Cerebellar nuclear complex (tissue), 1 donor: Measurements from ENCODE around the gene STYXL1.

Experiments
- DNase-seq, 2 experiments: peaks; one replicate each; lab custom pipeline; 2025; lab: John Stamatoyannopoulos, UW

The STYXL1 gene

DNA sequence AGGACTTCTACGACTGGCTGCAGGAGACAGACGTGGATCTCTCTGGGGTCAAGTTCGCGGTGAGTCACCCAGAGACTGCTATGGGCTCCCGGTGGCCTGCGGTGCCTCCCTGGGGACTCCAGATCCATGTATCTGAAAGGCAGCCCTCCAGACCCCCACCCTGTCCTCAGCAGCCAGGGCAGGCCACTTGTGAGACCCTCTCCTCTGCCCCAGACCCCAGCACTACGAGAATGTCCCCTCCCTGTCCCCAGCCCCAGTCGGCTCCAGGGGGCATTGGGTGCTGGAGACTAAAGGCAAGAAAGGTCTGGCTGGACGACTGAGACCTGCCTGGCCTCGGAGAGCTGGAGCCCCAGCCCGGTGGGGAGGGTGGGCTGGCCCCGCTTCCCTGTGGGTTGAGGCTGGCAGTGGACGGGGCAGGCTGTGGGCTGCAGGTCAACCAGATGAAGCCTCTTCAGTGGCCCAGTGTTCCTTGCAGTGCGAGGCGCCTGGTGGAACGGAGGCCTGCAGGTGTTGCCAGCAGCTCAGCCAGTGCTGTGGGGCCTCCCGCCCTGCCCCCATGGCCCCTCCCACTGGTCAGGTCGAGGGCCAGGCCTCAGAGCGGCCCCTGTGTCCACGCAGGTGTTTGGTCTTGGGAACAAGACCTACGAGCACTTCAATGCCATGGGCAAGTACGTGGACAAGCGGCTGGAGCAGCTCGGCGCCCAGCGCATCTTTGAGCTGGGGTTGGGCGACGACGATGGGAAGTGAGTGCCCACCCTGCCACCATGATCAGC lies 67.2 kb downstream of the STYXL1 start:
- DNase-seq, result no peak

GRCh38 chr7:75979759-75980429 lies 67.9 kb downstream of the STYXL1 start:
- no peak for DNase-seq

- DNase-seq, result no peak
These were observed 70.1 kb downstream of the STYXL1 start for GRCh38 chr7:75977743-75978142.

DNA sequence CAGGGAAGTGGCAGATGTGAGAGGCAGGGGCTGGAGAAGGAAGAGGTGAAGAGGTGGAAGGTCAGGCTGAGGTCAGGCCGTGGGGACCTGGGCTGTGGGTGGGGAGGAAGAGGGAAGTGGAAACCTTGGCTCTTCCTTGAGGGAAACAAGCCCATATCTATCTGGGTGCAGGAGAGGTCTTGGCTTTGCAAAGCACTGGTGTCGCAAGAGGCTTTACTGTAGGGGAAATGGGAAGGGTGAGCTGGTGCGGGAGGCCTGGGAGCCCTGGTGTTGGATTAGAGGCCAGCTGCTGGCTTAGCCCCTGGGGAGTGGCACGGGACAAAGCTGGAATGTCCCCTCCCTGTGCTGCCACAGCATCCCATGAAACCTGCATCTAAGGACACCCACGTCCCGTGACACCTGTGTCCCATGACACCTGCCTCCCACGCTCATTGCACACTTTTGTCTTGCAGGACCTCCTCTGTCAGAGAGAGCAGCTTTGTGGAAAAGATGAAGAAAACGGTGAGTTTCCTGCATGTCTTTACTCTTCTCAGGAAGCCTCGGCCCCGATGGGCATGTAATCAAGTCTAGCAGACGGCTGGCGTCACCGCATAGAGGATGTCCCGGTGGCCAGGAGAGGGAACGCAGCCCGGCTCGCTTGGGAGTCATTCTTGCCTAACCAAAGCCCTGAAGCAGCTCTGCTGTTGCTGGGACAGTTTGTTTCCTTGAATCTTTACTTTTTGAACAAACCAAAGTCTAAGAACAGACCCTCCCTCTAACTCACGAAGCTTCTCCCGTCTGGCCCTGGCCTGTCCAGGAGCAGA lies 75.6 kb downstream of the STYXL1 start:
- DNase-seq, result no peak

DNA sequence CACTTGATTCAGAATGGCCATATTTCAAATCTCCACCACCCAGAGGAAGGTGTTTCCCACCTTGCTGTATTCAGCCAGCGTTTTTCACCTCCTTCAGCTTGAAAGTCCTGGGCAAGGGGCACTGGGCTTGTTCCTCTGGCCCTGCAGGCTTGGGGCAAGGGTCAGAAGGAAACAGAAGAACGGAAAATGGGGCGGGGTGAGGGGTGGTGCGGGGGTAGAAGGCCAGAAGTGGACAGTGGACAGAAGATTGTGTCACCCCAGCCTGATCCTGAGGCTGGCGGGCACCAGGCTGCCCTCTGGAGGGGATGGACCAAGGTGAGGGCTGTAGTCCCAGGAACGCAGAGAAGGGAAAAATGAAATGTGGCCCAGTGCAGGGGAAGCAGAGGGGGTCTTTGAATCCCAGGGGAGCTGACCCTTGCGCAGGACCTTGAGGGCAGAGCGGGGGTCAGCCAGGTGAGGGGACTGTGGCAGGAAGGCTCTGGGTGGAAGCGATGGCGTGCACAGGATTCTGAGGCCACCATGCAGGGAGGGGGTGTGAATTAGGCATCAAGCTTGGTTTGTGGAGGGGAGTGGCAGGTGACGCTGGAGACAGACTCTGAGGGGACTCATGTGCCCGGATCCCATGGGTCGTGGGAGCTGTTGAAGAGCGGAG lies 76.4 kb downstream of the STYXL1 start:
- DNase-seq, result no peak

- no peak for DNase-seq
These were observed 77.9 kb downstream of the STYXL1 start for GRCh38 chr7:75969704-75970498.

DNA sequence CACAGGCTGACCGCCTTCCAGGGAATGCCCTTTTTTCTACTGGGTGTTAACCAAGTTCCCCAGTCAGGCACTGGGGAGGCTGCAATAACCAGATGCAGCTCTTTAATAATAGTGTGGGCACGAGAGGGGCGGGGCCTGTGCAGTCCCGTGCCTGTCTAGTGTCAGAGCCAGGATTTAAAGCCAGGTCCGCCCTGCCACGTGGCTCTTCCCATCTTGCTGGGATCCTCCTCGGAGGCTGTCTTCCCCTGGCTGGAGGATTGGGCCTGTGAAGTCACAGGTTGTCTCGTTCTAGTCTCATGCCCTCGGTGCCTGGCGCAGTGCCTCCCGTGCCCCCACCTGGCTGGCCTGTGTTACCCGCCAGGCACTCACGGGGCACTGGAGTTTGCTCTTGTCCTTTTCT lies 78.6 kb downstream of the STYXL1 start:
- DNase-seq, result no peak

GRCh38 chr7:75968561-75969001 lies 79.2 kb downstream of the STYXL1 start:
- no peak for DNase-seq

DNA sequence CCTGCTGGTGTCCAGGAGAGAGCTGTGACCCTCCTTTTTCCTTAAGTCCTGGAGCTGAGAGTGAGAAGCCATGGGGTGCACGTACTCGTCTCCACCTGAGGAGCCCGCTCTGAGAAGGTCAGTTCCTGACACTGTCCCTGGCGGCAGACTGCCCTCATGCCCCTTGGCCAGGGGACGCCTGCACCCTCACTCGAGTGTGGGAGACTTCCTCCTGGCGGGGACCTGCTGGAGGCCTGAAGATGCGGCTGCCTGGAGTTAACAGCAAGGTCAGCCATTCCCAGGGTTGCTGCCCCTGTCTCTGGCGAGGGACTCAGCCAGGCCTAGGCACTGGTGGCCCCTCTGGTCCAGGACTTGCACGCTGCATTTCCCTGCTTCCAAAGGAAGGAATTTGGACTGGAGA lies 79.8 kb downstream of the STYXL1 start:
- DNase-seq, result no peak

DNA sequence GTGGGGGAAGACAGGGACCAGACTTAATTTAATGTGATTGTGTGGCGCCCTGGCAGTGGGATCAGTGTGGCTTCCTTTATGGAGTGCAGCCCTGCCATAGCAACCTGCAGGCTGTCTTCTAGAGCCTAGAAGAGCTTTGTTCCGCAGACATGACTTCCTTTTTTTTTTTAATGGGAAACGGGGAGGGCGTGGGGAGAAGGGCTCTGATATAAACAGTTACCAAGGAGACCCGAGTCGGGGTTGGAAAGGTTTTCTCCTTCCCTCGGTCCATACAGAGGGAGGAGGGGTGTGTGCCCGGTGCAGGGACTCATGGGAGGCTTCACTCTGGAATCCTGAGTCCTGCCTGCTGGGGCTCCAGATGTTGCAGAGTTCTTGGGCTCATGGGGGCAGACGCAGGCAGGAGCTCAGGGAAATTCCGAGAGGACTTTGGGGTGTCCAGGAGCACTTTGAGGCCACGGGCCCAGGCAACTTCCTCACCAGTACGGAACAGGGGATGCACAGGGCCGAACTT lies 80.3 kb downstream of the STYXL1 start:
- DNase-seq, result no peak

DNA sequence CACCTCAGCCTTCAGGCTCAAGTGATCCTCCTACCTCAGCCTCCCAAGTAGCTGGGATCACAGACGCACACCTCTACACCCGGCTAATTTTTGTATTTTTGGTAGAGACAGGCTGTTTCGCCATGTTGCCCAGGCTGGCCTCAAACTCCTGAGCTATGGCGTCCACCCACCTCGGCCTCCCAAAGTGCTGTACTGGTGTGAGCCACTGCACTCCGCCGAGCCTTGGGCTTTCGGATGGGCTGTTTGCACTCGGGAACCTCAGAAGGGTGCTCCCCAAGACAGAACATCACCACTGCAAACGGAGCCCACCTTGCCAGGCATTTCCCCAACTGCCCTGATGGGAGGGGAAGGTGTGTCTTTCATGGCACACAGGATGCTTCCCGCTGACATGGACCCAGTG lies 80.7 kb downstream of the STYXL1 start:
- DNase-seq, result no peak

- DNase-seq, result no peak
These were observed 81.4 kb downstream of the STYXL1 start for GRCh38 chr7:75966190-75966961.

DNA sequence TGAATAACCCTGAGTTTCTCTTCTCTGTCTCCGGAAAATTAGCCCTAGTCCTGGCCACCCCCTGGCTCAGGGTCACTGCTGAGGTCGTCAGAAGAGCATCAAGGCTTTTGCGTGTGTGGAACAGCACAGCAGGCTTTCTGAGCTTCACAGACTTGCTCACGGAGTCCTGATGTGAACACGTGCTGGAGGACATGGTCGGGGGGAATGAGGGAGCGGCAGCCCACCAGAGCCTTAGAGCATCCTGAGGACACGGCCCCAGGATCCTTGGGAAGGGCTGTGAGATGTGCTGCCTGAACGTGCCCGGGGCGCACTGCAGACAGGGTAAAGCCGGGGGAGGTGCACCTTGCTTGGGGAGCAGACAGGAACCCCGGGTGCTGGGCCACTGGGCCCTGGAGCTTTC lies 82.2 kb downstream of the STYXL1 start:
- no peak for DNase-seq

DNA sequence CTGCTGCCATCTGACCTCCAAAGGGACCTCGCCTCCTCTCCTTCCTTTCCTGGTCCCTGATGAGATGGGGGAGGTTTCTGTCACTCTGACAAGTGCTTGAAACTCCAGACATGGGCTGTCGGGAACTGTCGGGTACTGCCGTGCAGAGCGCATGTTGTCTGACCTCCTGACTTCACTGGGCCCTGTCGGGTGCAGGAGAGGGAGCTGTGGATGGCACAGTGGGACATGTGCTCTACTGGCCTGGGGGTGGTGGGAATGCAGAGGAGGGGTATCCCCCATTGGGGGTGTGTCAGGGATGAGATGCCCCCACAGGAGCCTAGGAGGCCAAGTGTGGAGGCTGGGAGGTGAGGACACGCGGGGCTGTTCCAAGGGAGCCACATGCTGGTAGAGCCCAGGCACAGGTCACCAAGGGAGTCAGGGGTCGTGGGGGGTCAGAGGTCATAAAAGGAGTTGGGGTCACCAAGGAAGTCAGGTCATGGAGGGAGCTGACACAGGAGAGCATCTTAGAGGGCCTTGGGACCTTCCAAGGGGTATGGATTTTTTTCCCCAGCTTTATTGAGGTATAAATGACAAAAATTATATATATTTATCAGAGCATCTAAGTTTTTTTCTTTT lies 84.3 kb downstream of the STYXL1 start:
- no peak for DNase-seq

DNA sequence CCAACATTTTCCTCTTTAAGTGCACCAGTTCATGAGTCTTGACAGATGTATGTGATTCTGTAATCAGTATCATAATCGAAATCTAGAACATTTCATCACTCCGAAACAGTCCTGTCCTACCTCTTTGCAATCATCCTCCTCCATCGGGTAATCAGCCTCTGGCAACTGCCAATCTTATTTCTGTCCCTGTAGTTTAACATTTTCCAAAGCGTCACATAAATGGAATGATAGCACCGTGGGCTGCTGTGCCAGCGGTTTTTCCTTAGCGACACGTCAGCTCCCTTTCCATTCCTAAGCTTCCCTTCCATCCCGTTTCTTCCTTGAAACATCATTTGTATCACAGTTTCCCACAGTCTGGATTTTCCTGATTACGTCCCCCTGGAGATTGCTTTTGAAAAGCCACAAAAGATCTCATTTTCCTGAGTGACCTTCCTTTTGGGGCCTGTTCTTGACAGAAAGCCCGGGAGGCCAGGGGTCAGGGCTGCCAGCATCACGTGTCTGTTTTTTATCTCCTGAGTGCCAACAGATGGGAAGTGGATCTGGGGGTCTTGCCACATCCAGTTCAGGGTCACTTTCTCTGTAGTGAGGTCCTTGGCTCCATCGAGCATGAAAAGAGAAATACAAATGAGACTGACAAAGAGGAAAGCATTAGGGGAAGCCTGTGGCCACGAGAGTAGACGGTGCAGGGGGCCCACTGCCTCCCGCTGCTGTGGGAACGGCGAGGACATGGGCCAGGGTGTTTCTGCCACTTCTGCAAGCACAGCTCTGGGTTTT lies 85.0 kb downstream of the STYXL1 start:
- no peak for DNase-seq

GRCh38 chr7:75961218-75961617 lies 86.6 kb downstream of the STYXL1 start:
- no peak for DNase-seq

DNA sequence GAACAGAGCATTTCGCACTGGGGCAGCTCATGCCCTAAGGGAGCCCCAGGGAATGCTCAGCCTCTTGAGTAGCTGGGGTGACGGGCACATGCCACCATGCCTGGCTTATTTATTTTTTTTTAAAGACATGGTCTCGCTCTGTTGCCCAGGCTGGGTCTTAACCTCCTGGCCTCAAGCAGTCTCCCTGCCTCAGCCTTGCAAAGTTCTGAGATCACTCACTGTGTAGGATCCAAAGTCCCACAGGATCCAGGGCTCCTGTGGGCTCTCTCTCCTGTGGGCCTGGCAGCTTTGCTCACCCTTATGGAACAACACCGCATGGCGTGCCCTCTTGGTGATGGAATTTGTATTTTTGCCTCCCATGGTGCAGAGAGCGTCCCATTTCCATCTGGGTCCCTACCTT lies 87.4 kb downstream of the STYXL1 start:
- no peak for DNase-seq

DNA sequence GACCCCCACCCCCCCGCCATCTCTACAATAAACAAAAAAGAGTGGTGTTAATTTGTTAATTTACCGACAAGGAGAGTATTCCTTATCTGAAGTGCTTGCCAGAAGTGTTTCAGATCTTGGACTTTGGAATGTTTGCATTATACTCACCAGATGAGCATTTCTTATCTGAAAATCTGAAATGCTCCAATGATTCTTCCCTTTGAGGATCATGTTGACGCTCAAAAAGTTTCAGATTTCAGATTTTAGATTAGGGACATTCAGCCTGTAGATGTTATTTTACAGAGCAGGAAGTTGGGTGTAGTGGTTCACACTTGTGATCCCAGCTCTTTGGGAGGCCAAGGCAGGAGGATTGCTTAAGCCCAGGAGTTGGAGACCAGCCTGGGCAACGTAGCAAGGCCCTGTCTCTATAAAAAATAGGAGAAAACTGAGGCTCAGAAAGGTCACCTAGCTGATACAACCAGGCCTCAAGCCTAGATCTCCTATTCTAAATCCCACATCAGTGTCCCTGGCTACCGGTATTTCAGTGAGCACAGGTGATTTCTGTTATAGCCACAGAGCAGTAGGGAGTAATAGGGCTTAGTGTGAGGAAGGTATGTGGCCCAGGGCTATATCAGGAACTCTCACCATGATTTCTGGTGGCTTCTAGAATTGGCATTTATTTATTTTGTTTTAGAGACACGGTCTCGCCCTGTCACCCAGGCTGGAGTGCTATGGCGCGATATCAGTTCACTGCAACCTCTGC lies 88.8 kb downstream of the STYXL1 start:
- DNase-seq, result no peak
